T-helper 2 cell treated with Interferon-gamma antibody and Interleukin-4, amounts not matched to agents 5 μg/mL and 100 μg/mL, for 36 hours (primary cell): ENCODE results near the gene CEL.
"Not testable (repeated sequence)": the region's sequence is repeated elsewhere in the genome, so short reads cannot be mapped to it uniquely, and the experiment has no call there.

Experiments used
- DNase-seq: peaks from one replicate; pipeline ENCODE4 v3.0.0; 2021; ENCODE audit warnings: low spot score
- H3K27ac Mint-ChIP-seq: one replicate; pipeline ENCODE4 v1.8.0; 2021; ENCODE audit warnings: mild to moderate bottlenecking, mixed read lengths
- H3K27me3 Mint-ChIP-seq: one replicate; pipeline ENCODE4 v1.8.0; 2021; ENCODE audit warnings: low read depth, mixed read lengths
- H3K36me3 Mint-ChIP-seq: one replicate; pipeline ENCODE4 v1.8.0; 2021; ENCODE audit warnings: low read depth, mixed read lengths
- H3K4me1 Mint-ChIP-seq: one replicate; pipeline ENCODE4 v1.8.0; 2021; ENCODE audit warnings: low read depth, mixed read lengths
- H3K4me3 Mint-ChIP-seq: one replicate; pipeline ENCODE4 v1.8.0; 2022; ENCODE audit warnings: mild to moderate bottlenecking, moderate library complexity, mixed read lengths
- H3K9me3 Mint-ChIP-seq: one replicate; pipeline ENCODE4 v1.8.0; 2021; ENCODE audit warnings: mixed read lengths

The CEL gene

GRCh38 chr9:133063159-133063499 lies 1.3 kb downstream of the CEL start:
- DNase-seq, result no peak
- H3K36me3 Mint-ChIP-seq, result peaks cover 16% of the 10 kb centered on the region
- H3K27ac Mint-ChIP-seq, result peak overlapping the region; percentile 62
- H3K4me1 Mint-ChIP-seq, result peaks cover 28% of the 10 kb centered on the region
- H3K27me3 Mint-ChIP-seq, result no peaks in the 10 kb centered on the region
- no peak overlapping the region for H3K4me3 Mint-ChIP-seq
- H3K9me3 Mint-ChIP-seq, result no peaks in the 10 kb centered on the region

- no peak overlapping the region for H3K27ac Mint-ChIP-seq
- H3K4me3 Mint-ChIP-seq, result no peak overlapping the region
- peaks cover 11% of the 10 kb centered on the region for H3K36me3 Mint-ChIP-seq
- peaks cover 23% of the 10 kb centered on the region for H3K4me1 Mint-ChIP-seq
- DNase-seq, result no peak
- H3K27me3 Mint-ChIP-seq, result no peaks in the 10 kb centered on the region
- no peaks in the 10 kb centered on the region for H3K9me3 Mint-ChIP-seq
These were observed 1.9 kb downstream of the CEL start for GRCh38 chr9:133063500-133064231.

- no peak overlapping the region for H3K27ac Mint-ChIP-seq
- DNase-seq, result no peak
These were observed 2.7 kb downstream of the CEL start for GRCh38 chr9:133064241-133065069.

GRCh38 chr9:133065070-133065388 lies 3.2 kb downstream of the CEL start:
- Mint-ChIP-seq H3K4me3 (no peak overlapping the region), H3K9me3 (no peaks in the 10 kb centered on the region), H3K27me3 (no peaks in the 10 kb centered on the region), H3K27ac (no peak overlapping the region), H3K36me3 (peaks cover 2% of the 10 kb centered on the region), H3K4me1 (peaks cover 9% of the 10 kb centered on the region)
- DNase-seq, result no peak

More at GRCh38 chr9:133064241-133065069, 2.7 kb downstream of the CEL start:
- no peaks in the 10 kb centered on the region for H3K9me3 Mint-ChIP-seq
- H3K27me3 Mint-ChIP-seq, result no peaks in the 10 kb centered on the region
- H3K4me1 Mint-ChIP-seq, result peaks cover 15% of the 10 kb centered on the region
- H3K36me3 Mint-ChIP-seq, result peaks cover 3% of the 10 kb centered on the region
- H3K4me3 Mint-ChIP-seq, result no peak overlapping the region

- Mint-ChIP-seq H3K27me3 (no peaks in the 10 kb centered on the region), H3K27ac (no peak overlapping the region), H3K4me1 (peaks cover 2% of the 10 kb centered on the region), H3K36me3 (peaks cover 3% of the 10 kb centered on the region), H3K9me3 (no peaks in the 10 kb centered on the region), H3K4me3 (no peak overlapping the region)
- no peak for DNase-seq
These were observed 4.6 kb downstream of the CEL start for GRCh38 chr9:133066181-133066983.

GRCh38 chr9:133067006-133067405 lies 5.2 kb downstream of the CEL start:
- Mint-ChIP-seq H3K27ac (no peak overlapping the region), H3K4me1 (peaks cover 2% of the 10 kb centered on the region), H3K27me3 (no peaks in the 10 kb centered on the region), H3K9me3 (no peaks in the 10 kb centered on the region), H3K4me3 (no peak overlapping the region), H3K36me3 (peaks cover 6% of the 10 kb centered on the region)
- DNase-seq, result no peak

- Mint-ChIP-seq H3K27me3 (no peaks in the 10 kb centered on the region), H3K36me3 (peaks cover 6% of the 10 kb centered on the region), H3K9me3 (no peaks in the 10 kb centered on the region), H3K4me3 (no peak overlapping the region), H3K27ac (no peak overlapping the region), H3K4me1 (no peaks in the 10 kb centered on the region)
- DNase-seq, result no peak
These were observed 6.0 kb downstream of the CEL start for GRCh38 chr9:133067813-133068212.

- not testable (repeated sequence) for H3K9me3 Mint-ChIP-seq, H3K36me3 Mint-ChIP-seq, H3K4me3 Mint-ChIP-seq, DNase-seq, H3K27me3 Mint-ChIP-seq, H3K4me1 Mint-ChIP-seq, H3K27ac Mint-ChIP-seq
These were observed 6.7 kb downstream of the CEL start for GRCh38 chr9:133068431-133068830.

GRCh38 chr9:133070500-133070961 lies 8.8 kb downstream of the CEL start:
- DNase-seq, H3K4me3 Mint-ChIP-seq, H3K4me1 Mint-ChIP-seq, H3K9me3 Mint-ChIP-seq, H3K36me3 Mint-ChIP-seq, H3K27ac Mint-ChIP-seq, H3K27me3 Mint-ChIP-seq: not testable (repeated sequence)

GRCh38 chr9:133070985-133071384 lies 9.2 kb downstream of the CEL start:
- H3K9me3 Mint-ChIP-seq, H3K4me1 Mint-ChIP-seq, H3K27ac Mint-ChIP-seq, H3K4me3 Mint-ChIP-seq, DNase-seq, H3K27me3 Mint-ChIP-seq, H3K36me3 Mint-ChIP-seq: not testable (repeated sequence)

GRCh38 chr9:133071484-133072150 lies 9.8 kb downstream of the CEL start:
- no peak for DNase-seq
- no peak overlapping the region for H3K4me3 Mint-ChIP-seq
- no peak overlapping the region for H3K27ac Mint-ChIP-seq
- peaks cover 6% of the 10 kb centered on the region for H3K36me3 Mint-ChIP-seq
- H3K4me1 Mint-ChIP-seq, result no peaks in the 10 kb centered on the region
- H3K27me3 Mint-ChIP-seq, result peaks cover 4% of the 10 kb centered on the region
- no peaks in the 10 kb centered on the region for H3K9me3 Mint-ChIP-seq

GRCh38 chr9:133072210-133072609 lies 10.4 kb downstream of the CEL start:
- H3K9me3 Mint-ChIP-seq, H3K4me3 Mint-ChIP-seq, DNase-seq, H3K27ac Mint-ChIP-seq, H3K36me3 Mint-ChIP-seq, H3K27me3 Mint-ChIP-seq, H3K4me1 Mint-ChIP-seq: not testable (repeated sequence)

- no peaks in the 10 kb centered on the region for H3K9me3 Mint-ChIP-seq
- peaks cover 6% of the 10 kb centered on the region for H3K36me3 Mint-ChIP-seq
- H3K27ac Mint-ChIP-seq, result no peak overlapping the region
- no peak overlapping the region for H3K4me3 Mint-ChIP-seq
- no peaks in the 10 kb centered on the region for H3K4me1 Mint-ChIP-seq
- no peak for DNase-seq
- peaks cover 6% of the 10 kb centered on the region for H3K27me3 Mint-ChIP-seq
These were observed 11.6 kb downstream of the CEL start for GRCh38 chr9:133073086-133074014.
